ENCODE measurements around the gene TMEM38A.
"Not testable (repeated sequence)": the region's sequence is repeated elsewhere in the genome, so short reads cannot be mapped to it uniquely, and the experiment has no call there.

Gene TMEM38A

DNA sequence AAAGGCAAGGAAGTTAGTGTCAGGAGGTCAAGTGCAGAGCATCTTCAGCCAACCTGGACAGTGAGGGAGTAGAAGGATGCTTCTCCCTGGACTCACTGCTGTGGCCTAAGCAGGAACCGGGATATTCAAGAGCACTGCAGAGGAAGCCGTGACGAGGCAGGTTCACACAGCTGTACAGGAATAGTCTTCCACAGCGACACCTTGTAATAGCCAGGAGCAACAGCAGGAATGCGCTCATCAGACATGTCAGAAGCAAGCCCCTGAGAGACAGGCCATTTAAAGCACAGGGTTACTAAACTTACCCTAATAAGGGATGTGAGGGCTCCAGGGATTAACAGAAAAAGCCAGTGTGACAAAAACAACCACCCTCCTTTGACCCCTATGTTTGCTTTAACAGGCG is 29.5 kb upstream of the TMEM38A start:
- FAIRE-seq (no peak), DNase-seq (ENCODE audit: insufficient read length, low spot score) (no peak)

DNA sequence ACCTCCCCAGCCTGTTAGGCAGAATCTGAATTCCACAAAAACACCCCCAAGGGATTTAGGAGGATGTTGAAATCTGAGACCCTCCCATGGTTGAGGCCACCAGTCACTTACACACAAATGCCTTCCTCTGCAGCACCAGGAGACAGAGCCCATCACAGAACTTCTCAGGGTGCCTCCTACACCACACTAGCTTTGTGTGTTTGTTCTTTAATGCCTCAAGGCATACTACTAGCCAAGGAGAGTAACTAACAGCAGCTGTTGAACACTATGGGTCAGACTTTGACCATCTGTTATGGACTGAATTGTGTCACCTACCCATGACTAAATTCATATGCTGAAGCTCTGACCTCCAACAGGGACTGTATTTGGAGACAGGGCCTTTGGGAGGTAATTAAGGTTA is 23.4 kb upstream of the TMEM38A start:
- DNase-seq (ENCODE audit: insufficient read length, low spot score) (no peak), FAIRE-seq (peak; percentile 20)

DNA sequence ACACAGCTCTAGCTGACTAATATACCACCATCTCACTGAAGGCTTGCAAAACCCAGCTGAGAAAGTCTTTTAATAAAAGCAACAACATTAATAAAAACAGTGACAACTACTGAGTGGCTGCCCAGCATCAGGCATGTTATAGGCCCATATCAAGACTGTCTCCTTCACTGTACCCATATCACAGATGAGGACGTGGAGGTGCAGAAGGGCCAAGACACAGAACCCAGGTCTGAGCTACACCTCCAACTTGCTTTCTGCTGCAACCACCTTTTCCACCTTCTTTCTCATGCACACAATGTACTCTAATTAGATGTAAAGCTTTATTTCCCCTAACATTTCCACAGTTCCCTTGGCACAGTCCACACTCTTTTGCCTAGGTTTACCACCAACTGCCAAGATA is 22.3 kb upstream of the TMEM38A start:
- DNase-seq (ENCODE audit: insufficient read length, low spot score), result no peak
- FAIRE-seq, result no peak

DNA sequence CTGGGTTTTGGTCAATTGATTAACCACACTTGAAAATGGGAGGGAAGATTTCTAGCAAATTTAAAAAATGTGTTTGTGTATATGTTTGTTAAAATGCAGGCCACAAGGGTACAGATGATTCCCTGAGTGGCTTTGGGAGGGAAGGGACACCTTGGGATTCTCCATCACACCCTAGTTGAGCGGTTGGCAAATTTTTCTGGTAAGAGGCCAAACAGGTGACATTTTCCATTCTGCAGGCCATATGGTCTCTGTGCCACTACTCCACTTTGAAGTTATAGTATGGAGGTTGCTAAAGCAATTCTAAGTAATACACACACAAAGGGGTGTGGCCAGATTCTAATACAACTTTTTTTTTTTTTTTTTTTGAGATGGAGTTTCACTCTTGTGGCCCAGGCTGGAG is 20.0 kb upstream of the TMEM38A start:
- FAIRE-seq, result no peak
- no peak for DNase-seq (ENCODE audit: insufficient read length, low spot score)

DNA sequence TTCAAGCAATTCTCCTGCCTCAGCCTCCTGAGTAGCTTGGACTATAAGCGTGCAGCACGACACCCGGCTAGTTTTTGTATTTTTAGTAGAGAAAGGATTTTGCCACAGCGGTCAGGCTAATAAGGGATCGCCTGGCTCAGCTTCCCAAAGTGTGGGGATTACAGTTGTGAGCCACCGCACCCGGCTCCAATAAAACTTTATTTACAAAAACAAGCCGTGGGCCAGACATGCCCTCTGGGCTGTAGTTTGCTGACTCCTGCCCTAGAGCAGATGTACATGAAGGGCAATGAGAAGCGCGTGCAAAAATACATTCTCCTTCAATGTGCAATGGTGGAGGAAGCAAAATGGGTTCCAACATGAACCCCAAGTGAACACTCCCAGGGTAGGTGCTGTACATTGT is 19.2 kb upstream of the TMEM38A start:
- DNase-seq (ENCODE audit: insufficient read length, low spot score), result no peak
- FAIRE-seq, result no peak

DNA sequence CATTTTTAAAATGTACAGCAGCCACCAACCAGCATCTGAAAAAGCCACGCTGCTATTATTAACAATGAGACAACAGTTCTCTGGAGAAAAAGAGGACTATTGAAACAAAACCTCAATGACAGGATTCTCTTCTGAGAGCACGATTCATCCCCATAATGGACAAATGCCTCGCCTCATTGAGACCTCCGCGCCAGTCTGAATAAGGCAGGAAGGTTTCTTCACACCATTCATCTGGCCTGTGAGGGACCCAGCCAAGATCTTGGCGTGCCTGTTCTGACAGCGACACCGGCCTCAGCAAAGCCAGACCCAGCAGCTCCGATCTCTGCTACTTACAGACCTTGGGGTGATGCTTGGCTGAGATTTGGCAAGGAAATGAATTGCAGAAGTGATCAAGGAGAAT is 15.8 kb upstream of the TMEM38A start:
- DNase-seq (ENCODE audit: insufficient read length, low spot score) (no peak), FAIRE-seq (no peak)

DNA sequence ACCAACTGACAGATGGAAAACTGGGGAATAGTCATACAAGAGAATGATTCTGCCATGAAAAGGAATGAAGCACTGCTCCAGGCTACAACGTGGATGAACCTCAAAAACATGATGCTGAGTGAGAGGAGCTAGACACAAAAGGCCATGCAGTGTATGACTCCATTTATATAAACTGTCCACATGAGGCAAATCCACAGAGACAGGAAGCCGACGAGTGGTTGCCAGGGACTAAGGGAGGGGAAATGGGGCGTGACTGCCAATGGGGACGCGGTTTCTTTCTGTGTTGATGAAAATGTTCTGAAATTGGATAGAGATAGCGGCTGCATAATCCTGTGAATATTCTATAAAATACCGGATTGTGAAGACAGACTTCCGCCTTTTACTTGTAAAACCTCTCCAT is 11.2 kb upstream of the TMEM38A start:
- DNase-seq (ENCODE audit: insufficient read length, low spot score) (no peak), FAIRE-seq (no peak)

DNA sequence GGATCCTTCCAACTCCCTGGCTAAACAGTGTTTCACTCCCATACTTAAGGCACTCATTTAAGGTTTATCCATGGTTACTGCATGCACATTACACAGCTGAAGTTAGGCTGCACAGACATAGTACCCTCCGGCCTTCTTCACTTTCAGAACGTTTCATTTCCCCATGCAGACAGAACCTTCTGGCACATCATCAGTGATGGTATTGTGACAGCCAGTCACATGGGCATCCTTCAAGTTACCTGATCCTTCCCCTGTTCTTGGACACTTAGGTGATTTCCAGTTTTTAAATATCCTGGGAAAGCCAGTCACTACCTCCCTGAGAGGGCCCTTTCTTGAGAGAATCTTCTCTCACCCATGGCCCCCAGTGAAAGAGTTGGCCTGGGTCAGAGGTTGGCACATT is 10.1 kb upstream of the TMEM38A start:
- DNase-seq (ENCODE audit: insufficient read length, low spot score), result no peak
- FAIRE-seq, result no peak

DNA sequence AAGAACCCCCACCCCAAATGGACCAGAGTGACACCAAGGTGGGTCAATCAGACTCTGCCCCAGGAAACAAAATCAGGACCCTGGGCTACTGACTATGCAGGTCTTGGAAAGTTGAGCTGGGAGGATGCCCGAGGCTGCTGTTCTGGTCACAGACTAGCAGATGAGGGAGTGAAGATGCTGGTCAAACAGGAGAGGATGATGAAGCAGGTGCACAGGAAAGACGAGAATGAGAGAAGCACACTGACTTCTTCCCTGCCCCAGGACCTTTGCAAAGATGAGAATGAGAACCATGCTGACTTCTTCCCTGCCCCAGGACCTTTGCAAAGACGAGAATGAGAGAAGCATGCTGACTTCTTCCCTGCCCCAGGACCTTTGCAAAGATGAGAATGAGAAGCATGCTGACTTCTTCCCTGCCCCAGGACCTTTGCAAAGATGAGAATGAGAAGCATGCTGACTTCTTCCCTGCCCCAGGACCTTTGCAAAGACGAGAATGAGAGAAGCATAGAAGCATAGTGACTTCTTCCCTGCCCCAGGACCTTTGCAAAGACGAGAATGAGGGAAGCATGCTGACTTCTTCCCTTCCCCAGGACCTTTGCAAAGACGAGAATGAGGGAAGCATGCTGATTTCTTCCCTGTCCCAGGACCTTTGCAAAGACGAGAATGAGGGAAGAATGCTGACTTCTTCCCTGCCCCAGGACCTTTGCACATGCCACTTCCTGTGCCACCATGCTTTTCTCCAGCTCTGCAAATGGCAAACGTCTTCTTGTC is 9.3 kb upstream of the TMEM38A start:
- not testable (repeated sequence) for FAIRE-seq; DNase-seq (ENCODE audit: insufficient read length, low spot score)

DNA sequence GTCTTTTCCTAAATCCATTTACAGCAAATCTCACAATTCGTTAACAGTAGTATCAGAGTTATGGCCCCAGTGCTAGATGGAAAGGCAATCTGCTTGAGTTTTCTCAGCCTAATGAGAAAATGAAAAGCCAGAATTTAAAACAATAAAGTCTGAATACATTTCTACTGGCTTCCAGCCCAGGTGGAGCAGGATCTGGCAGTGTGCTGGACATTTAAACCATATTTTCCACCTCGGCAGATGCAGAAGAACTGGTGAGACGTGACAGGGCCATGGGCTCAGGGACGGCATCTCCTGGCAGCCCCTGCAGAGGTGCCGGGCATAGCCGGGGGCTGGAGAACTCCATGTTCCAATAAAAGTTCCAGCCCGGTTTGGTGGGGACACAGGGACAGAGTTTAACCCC is 8.1 kb upstream of the TMEM38A start:
- DNase-seq (ENCODE audit: insufficient read length, low spot score) (no peak), FAIRE-seq (no peak)

DNA sequence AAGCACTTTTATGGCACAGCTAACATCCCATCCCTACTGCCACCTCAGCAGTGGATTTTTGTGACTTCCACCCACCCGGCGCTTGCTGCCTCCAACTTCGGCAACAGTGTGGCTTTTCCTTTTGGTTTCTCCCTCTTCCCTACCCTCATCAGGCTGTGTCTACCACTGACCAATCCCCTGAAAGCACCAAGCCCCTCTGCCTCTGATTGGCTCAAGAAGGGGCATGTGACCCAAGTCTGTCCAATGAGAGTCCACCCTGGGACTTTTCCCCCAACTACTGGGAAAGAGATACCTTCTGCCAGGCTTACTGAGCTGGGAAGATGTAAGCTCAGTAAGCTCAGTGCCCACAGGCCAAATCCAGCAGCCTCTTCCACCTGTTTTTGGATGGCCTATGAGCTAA is 6.8 kb upstream of the TMEM38A start:
- DNase-seq (ENCODE audit: insufficient read length, low spot score), result no peak
- no peak for FAIRE-seq

DNA sequence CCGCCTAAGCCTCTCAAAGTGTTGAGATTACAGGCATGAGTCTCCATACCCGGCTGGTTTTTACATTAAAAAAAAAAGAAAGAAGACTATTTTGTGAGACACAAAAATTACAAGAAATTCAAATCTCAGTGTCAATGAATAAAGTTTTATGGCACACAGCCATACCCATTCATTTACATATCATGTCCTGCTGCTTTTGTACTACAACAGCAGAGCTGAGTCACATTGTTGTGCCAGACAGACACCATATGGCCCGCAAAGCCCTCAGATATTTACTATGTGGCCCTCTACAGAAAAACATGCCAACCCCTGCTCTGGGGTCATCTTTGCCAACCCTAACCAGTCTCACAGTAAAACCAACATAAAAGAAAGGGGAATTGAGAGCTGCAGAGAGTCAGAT is 6.3 kb upstream of the TMEM38A start:
- FAIRE-seq (no peak), DNase-seq (ENCODE audit: insufficient read length, low spot score) (no peak)

DNA sequence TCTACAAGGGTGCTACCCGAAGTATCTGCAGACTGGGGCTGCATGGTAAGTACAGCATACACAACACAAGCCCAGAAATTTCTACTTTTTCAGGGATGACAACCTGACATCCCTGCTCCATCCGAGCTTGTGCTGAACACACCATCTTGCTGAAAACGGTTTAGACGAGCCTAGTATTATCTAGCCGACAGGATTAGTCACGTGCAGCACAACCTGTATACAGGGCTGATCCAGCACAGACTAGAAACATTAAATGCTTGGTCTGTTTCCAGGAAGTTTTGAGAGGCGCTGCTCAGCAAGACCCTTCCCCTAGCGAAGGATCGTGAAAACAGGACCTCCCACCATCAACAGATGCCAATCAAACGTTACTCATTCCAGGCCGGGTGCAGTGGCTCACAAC is 5.2 kb upstream of the TMEM38A start:
- DNase-seq (ENCODE audit: insufficient read length, low spot score) (no peak), FAIRE-seq (no peak)

DNA sequence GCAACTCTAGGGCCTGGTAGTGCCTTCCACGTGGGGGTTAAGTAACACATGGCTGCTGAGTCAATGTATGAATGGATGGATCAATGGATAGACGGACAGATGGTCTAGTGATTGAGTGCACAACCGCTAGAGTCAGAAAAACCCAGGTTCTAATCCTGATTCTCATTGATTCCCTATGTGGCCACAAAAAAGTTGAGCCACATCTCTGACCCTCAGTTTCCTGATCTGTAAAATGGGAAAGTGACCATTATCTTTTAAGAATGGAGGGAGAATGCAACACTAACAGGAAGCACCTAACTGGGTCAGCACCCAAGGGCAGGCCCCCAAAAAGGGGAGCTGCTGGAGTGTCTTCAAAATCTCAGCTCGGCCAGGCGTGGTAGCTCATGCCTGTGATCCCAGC is 3.6 kb upstream of the TMEM38A start:
- FAIRE-seq, result no peak
- no peak for DNase-seq (ENCODE audit: insufficient read length, low spot score)

DNA sequence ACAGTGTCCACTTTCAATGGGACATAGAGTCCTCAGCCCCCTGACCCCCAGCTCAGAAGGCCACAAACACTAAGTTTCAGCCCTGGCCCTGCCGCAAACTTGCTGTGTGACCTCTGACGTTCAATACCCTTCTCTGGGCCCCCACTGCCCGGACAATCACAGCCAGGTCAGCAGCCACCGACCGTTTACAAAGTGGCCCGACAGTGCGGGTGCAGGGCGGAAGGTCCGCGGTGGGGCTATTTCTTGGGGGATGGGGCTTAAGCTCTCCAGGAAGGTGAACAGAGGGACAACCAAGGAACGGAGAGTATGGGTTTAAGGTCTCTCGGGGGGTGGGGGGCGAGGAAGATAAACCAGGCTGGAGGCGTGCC is 1.5 kb upstream of the TMEM38A start:
- no peak for FAIRE-seq
- DNase-seq (ENCODE audit: insufficient read length, low spot score), result no peak

DNA sequence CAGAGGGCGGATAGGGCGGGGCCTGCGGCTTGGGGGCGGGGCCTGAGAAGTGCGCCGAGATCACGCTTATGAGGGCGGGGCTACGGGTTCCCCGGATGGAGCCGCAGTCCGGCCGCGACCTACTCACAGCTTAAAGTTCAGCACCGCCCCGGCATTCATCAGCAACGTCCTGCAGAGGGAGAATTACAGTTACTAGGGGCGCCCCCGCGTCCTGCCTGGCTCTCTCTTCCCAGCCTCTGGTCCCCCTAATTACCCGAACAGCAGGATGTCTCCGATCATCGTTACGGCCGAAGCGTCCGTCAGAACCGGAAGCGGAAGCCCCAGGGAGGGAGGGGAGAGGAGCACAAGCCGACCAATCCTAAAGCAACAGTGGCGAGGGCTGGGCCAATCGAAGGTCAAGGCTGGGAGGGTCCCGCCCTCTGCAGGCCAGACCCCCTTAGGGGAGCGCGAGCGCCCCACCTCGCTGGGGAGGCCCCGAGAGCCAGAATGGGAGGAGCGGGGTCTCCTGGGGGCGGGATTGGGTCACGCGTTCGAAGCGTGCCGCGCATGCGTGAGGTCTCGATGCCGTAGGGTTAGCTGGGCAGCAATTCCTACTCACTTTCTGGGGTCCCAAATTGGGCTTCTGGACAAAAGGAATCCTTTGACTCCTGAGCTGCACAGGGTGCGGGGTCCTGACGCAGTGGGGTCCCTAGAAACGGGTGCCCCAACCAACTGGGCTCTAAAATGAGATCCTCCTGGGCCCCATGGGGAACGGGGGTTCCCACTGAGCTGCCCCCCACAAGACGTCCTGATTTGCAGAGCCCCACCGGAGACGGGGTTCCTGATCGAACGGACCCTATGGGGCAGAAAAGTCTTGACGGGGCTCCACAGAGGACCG is 869 bp upstream of the TMEM38A start, which contains the start of gene SMIM7:
Gene SMIM7, minus strand, starts transcription at position 313 of the 877 bp plus-strand sequence. Its CDS starts 34 bp downstream, at position 279.
- DNase-seq (ENCODE audit: insufficient read length, low spot score), result peak; percentile 99
- peak; percentile 95 for FAIRE-seq

DNA sequence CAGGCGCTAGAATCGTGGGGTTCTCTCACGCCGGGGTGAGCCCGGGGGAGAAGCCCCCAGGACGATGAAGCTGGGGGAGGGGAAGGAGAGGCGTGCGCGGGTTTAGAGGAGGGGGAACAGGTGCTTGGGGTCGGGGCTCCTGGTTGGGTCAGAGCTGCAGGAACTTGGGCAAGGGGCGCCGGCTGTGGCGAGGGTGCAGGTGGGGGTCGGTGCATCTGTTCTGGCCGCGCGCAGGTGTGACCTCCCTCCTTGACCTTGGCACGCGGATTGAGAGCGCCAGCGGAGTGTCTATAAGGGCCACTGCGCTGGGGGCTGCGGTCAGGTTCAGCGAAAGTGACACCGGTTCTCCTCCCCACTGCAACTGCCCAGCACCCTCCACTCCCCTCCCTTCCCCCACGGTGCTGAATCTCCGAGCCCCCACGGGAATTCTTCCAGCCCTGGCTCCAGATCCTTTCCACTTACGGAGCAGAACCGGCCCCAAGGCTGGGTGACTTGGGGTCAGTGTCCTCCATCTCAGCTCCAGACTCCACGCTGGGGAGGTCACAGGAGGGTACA is 618 bp downstream of the TMEM38A start:
- FAIRE-seq (no peak), DNase-seq (ENCODE audit: insufficient read length, low spot score) (no peak)

DNA sequence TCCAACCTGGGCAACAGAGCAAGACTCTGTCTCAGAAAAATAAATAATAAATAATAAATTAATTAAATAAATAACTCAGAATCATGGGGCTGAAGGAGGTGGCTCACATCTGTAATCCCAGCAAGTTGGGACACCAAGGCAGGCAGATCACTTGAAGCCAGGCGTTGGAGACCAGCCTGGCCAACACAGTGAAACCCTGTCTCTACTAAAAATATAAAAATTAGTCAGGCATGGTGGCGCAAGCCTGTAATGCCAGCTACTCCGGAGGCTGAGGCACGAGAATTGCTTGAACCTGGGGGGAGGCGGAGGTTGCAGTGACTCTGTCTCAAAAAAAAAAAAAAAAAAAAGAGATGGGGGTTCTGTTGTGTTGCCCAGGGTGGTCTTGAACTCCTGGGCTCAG is 7.2 kb downstream of the TMEM38A start:
- FAIRE-seq, result no peak

DNA sequence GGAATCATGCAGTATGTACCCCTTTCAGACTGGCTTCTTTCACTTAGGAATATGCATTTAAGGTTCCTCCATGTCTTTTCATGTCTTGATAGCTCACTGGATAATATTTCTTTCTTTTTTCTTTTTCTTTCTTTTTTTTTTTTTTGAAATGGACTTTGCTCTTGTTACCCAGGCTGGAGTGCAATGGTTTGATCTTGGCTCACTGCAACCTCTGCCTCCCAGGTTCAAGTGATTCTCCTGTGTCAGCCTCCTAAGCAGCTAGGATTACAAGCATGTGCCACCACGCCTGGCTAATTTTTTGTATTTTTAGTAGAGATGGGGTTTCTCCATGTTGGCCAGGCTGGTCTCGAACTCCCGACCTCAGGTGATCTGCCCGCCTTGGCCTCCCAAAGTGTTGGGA is 7.8 kb downstream of the TMEM38A start:
- not testable (repeated sequence) for FAIRE-seq; DNase-seq (ENCODE audit: insufficient read length, low spot score)

More for the DNA sequence above, 7.2 kb downstream of the TMEM38A start:
- DNase-seq (ENCODE audit: insufficient read length, low spot score), result no peak

DNA sequence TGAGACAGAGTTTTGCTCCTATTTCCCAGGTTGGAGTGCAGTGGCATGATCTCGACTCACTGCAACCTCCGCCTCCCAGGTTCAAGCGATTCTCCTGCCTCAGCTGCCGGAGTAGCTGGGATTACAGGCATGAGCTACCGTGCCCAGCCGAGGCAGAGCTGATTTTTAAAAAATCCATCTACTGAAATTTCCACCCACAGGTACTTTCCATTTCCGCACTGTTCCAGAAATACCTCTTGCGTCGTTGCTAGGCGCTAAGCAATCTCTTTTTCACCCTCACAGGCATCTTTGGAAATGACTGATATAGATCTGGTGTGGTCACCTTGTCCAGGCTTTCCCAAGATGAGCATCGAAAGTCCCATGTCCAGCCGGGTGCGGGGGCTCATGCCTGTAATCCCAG is 9.4 kb downstream of the TMEM38A start:
- FAIRE-seq, result no peak

DNA sequence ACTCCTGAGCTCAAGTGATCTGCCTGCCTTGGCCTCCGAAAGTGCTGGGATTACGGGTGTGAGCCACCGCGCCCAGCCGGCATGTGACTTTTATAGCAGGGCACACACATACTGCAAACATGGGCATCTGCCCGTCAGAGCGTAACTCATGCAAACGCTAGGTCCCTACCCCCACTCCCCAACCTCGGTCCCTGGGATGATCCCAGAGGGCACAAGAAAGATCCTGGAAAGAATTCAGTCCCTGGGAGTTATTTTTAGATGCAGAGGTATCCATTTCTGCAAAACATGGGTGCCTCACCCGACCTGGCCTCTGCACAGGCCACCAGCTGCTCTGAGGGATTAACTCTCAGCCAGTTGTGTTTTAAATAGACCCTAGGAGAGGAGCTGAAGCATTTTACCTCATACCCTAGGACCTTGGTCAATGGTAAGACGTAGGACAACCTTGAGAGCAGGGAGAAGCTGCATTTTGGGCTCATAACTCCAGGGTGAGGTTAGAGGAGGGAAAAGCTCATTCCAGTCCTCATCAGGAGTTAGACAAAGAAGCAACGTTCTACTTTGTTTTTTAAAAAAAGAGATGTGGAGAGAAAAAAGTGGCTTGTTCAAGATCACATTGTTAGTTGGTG is 10.8 kb downstream of the TMEM38A start:
- no peak for FAIRE-seq

More for the DNA sequence above, 9.4 kb downstream of the TMEM38A start:
- no peak for DNase-seq (ENCODE audit: insufficient read length, low spot score)

More for the DNA sequence above, 10.8 kb downstream of the TMEM38A start:
- no peak for DNase-seq (ENCODE audit: insufficient read length, low spot score)
